ENCODE results near the gene FLT1. TPM values are rescaled to one million over a fixed set of nuclear protein-coding genes. Genes with fewer than 3 reads are reported as not detected.

The FLT1 gene
- polyA plus RNA-seq, 1 donor (not counting 4 experiments of a cell fraction or from before 2014, with no cell fraction given), result 0.01 TPM

DNA sequence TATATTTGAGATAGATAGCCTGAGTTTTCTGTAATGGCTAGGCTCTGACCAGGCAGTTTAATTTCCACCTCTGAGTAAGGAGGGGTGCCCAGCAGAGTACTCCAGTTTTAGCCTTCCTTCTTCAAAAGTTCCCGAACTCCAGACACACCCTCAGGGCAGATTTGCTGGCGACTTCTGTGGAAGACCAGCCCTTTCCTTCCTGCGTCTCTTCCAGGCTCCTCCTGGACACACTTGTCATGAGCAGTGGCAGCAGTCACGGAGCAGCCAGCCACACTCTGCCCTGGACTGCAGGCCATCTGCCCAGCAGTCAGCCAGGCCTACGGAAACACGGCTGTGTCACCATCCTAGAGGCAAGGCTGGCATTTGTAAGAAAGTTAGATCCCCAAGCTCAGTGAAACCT lies 6.6 kb upstream of the FLT1 start:
- Histone ChIP-seq H3K9me3 (ENCODE audit: control insufficient read depth, low read depth, low read length) (no peaks in the 10 kb centered on the region), H4K20me1 (ENCODE audit: control insufficient read depth, extremely low read depth, insufficient read depth, low read length) (no peaks in the 10 kb centered on the region), H3K27ac (ENCODE audit: control insufficient read depth, insufficient read depth, low read length) (no peak overlapping the region), H3K9ac (ENCODE audit: control insufficient read depth, extremely low read depth, insufficient read depth, low read length) (no peak overlapping the region), H3K9me1 (ENCODE audit: control insufficient read depth, extremely low read depth, insufficient read depth, low read length) (no peaks in the 10 kb centered on the region), H3K79me2 (ENCODE audit: control insufficient read depth, insufficient read depth, low read length) (no peaks in the 10 kb centered on the region), H3K4me3 (ENCODE audit: control insufficient read depth in 2 of 3, extremely low read depth in 1 of 3, insufficient read depth in 2 of 3, low read depth in 1 of 3, low read length in 3 of 3) (no peak overlapping the region), H3K4me1 (ENCODE audit: control insufficient read depth, extremely low read depth, insufficient read depth, low read length) (peaks cover 3% of the 10 kb centered on the region), H3K36me3 (ENCODE audit: control insufficient read depth in 2 of 2, extremely low read depth in 1 of 2, insufficient read depth in 2 of 2, low read length in 2 of 2) (no peaks in the 10 kb centered on the region), H2AFZ (ENCODE audit: control insufficient read depth, low read length) (no peak overlapping the region), H3K27me3 (ENCODE audit: control insufficient read depth, extremely low read depth, insufficient read depth, low read length) (peaks cover 5% of the 10 kb centered on the region), H3K4me2 (ENCODE audit: control insufficient read depth, extremely low read depth, insufficient read depth, low read depth, low read length) (no peak overlapping the region)
- FAIRE-seq (no peak), DNase-seq (ENCODE audit: low read depth, low spot score) (no peak)
- dilution Hi-C loops (cut with MboI; ENCODE audit: extremely low pct_ligation_motif_present, low sequenced_read_pairs), result no loop called here
- TF ChIP-seq, protein P1, sequence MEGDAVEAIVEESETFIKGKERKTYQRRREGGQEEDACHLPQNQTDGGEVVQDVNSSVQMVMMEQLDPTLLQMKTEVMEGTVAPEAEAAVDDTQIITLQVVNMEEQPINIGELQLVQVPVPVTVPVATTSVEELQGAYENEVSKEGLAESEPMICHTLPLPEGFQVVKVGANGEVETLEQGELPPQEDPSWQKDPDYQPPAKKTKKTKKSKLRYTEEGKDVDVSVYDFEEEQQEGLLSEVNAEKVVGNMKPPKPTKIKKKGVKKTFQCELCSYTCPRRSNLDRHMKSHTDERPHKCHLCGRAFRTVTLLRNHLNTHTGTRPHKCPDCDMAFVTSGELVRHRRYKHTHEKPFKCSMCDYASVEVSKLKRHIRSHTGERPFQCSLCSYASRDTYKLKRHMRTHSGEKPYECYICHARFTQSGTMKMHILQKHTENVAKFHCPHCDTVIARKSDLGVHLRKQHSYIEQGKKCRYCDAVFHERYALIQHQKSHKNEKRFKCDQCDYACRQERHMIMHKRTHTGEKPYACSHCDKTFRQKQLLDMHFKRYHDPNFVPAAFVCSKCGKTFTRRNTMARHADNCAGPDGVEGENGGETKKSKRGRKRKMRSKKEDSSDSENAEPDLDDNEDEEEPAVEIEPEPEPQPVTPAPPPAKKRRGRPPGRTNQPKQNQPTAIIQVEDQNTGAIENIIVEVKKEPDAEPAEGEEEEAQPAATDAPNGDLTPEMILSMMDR (optimal IDR thresholded peaks at IDR 0.05 in 1 of 3, IDR thresholded peaks at IDR 0.05 in 1 of 3, conservative IDR thresholded peaks at IDR 0.05 in 1 of 3; ENCODE audit: extremely low read depth in 1 of 3, insufficient read depth in 2 of 3, low read length in 3 of 3), result no peak
- no peak for TF ChIP-seq EZH2 (IDR thresholded peaks at IDR 0.05; ENCODE audit: low read length)

DNA sequence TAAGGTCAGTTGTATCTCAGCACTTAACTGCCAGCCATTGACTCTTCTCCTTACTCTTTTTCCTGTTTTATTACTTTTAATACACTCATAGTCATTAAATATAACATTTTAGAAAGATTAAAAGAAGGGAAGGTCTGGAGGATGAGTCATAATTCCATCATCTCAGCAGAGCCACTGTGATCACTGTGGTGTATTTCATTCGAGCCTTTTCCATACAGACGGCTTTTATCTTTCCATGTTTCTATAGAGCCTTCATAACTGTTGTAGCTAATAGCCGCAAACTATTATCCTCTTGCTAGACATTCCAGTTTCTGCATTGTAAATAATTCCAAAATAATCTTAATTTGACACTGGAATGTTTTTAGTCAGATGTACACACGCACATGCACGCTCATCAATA lies 4.7 kb upstream of the FLT1 start:
- TF ChIP-seq, protein P1 (optimal IDR thresholded peaks at IDR 0.05 in 1 of 3, IDR thresholded peaks at IDR 0.05 in 1 of 3, conservative IDR thresholded peaks at IDR 0.05 in 1 of 3; ENCODE audit: extremely low read depth in 1 of 3, insufficient read depth in 2 of 3, low read length in 3 of 3), result no peak
- TF ChIP-seq EZH2 (IDR thresholded peaks at IDR 0.05; ENCODE audit: low read length), result no peak
- Histone ChIP-seq H3K9me3 (ENCODE audit: control insufficient read depth, low read depth, low read length) (no peaks in the 10 kb centered on the region), H3K4me2 (ENCODE audit: control insufficient read depth, extremely low read depth, insufficient read depth, low read depth, low read length) (no peak overlapping the region), H3K27me3 (ENCODE audit: control insufficient read depth, extremely low read depth, insufficient read depth, low read length) (peaks cover 25% of the 10 kb centered on the region), H4K20me1 (ENCODE audit: control insufficient read depth, extremely low read depth, insufficient read depth, low read length) (no peaks in the 10 kb centered on the region), H3K4me1 (ENCODE audit: control insufficient read depth, extremely low read depth, insufficient read depth, low read length) (no peaks in the 10 kb centered on the region), H3K36me3 (ENCODE audit: control insufficient read depth in 2 of 2, extremely low read depth in 1 of 2, insufficient read depth in 2 of 2, low read length in 2 of 2) (no peaks in the 10 kb centered on the region), H3K4me3 (ENCODE audit: control insufficient read depth in 2 of 3, extremely low read depth in 1 of 3, insufficient read depth in 2 of 3, low read depth in 1 of 3, low read length in 3 of 3) (no peak overlapping the region), H3K79me2 (ENCODE audit: control insufficient read depth, insufficient read depth, low read length) (no peaks in the 10 kb centered on the region), H3K27ac (ENCODE audit: control insufficient read depth, insufficient read depth, low read length) (no peak overlapping the region), H2AFZ (ENCODE audit: control insufficient read depth, low read length) (no peak overlapping the region), H3K9ac (ENCODE audit: control insufficient read depth, extremely low read depth, insufficient read depth, low read length) (no peak overlapping the region), H3K9me1 (ENCODE audit: control insufficient read depth, extremely low read depth, insufficient read depth, low read length) (no peaks in the 10 kb centered on the region)
- FAIRE-seq, result no peak
- dilution Hi-C loops (cut with MboI; ENCODE audit: extremely low pct_ligation_motif_present, low sequenced_read_pairs), result no loop called here
- no peak for DNase-seq (ENCODE audit: low read depth, low spot score)
